Upper lobe of right lung (tissue), 1 donor: ENCODE data around the gene MOB3A. TPM values are rescaled to one million over a fixed set of nuclear protein-coding genes. Genes with fewer than 3 reads are reported as not detected.
"Not testable (repeated sequence)": the region's sequence is repeated elsewhere in the genome, so short reads cannot be mapped to it uniquely, and the experiment has no call there.

ENCODE experiments used
- ATAC-seq: fragments of 200-7000 bp; cut with Tn5 transposase; one replicate; pipeline ENCODE4 v1.9.1; 2020; ENCODE audit warnings: mild to moderate bottlenecking, moderate library complexity
- DNase-seq: peaks from one replicate; pipeline ENCODE4 v3.0.0-alpha.2; 2020
- H3K27ac ChIP-seq: fragments of 200-600 bp; one replicate; pipeline ENCODE4 v1.8.0; 2022
- H3K27me3 ChIP-seq: fragments of 200-600 bp; one replicate; pipeline ENCODE4 v1.8.0; 2022; ENCODE audit warnings: mild to moderate bottlenecking
- H3K36me3 ChIP-seq: fragments of 200-600 bp; one replicate; pipeline ENCODE4 v1.8.0; 2022
- H3K4me1 ChIP-seq: fragments of 200-600 bp; one replicate; pipeline ENCODE4 v1.8.0; 2022
- H3K4me3 ChIP-seq: fragments of 200-600 bp; one replicate; pipeline ENCODE4 v1.8.0; 2022; ENCODE audit warnings: mild to moderate bottlenecking
- H3K9me3 ChIP-seq: fragments of 200-600 bp; one replicate; pipeline ENCODE4 v1.8.0; 2022
- CTCF ChIP-seq: fragments of 200-600 bp; IDR thresholded peaks from one replicate; pipeline ENCODE4 v1.8.0; 2022; ENCODE audit warnings: antibody characterized with exemption
- intact Hi-C: fragments of 100-400 bp; cut with DNase I; formaldehyde crosslinking; loops from one replicate; pipeline ENCODE4 v1.11.0; 2022
- total RNA-seq: library from RNA; stranded (reverse); fragmentation: NEBNext Ultra II Directional; extraction: Animal tissue kit (Norgen Biotek cat#: 25700); gene quantifications from one replicate; pipeline ENCODE4 v1.2.1, GENCODE V29; 2021
- donor health status: DM: no; HTN: yes; CAD: no; lungs with severe emphysema.

MOB3A gene
- total RNA-seq, 1 donor from 2014 or later = 58.8 TPM

GRCh38 chr19:2034729-2035589 lies 61.2 kb downstream of the MOB3A start:
- H3K36me3 ChIP-seq = peaks cover 18% of the 10 kb centered on the region
- no peak overlapping the region for H3K4me3 ChIP-seq
- H3K27me3 ChIP-seq = no peaks in the 10 kb centered on the region
- intact Hi-C loops = no loop called here
- ATAC-seq = peak; percentile 62
- TF ChIP-seq CTCF = no peak
- H3K27ac ChIP-seq = no peak overlapping the region
- peak; percentile 89 for DNase-seq
- peaks cover 30% of the 10 kb centered on the region for H3K4me1 ChIP-seq
- H3K9me3 ChIP-seq = peaks cover 4% of the 10 kb centered on the region

GRCh38 chr19:2034253-2034652 lies 61.9 kb downstream of the MOB3A start:
- H3K27me3 ChIP-seq, H3K27ac ChIP-seq, intact Hi-C loops, H3K9me3 ChIP-seq, H3K4me3 ChIP-seq, DNase-seq, ATAC-seq: not testable (repeated sequence)
- Histone ChIP-seq H3K4me1 (peaks cover 36% of the 10 kb centered on the region), H3K36me3 (peaks cover 11% of the 10 kb centered on the region)

- Histone ChIP-seq H3K27me3 (no peaks in the 10 kb centered on the region), H3K27ac (peak overlapping the region; percentile 89), H3K36me3 (peaks cover 6% of the 10 kb centered on the region), H3K4me3 (no peak overlapping the region), H3K4me1 (peaks cover 40% of the 10 kb centered on the region), H3K9me3 (peaks cover 4% of the 10 kb centered on the region)
- DNase-seq = peak; percentile 63
- ATAC-seq = no peak
- TF ChIP-seq CTCF = no peak
- intact Hi-C loops = no loop called here
Measured at GRCh38 chr19:2033825-2034159, 62.3 kb downstream of the MOB3A start.

- Histone ChIP-seq H3K4me3 (no peak overlapping the region), H3K9me3 (peaks cover 4% of the 10 kb centered on the region), H3K27me3 (no peaks in the 10 kb centered on the region), H3K4me1 (peaks cover 45% of the 10 kb centered on the region), H3K27ac (peak overlapping the region; percentile 89), H3K36me3 (peaks cover under 1% of the 10 kb centered on the region)
- no peak for TF ChIP-seq CTCF
- ATAC-seq = no peak
- DNase-seq = no peak
- intact Hi-C loops = no loop called here
Measured at GRCh38 chr19:2033115-2033824, 62.9 kb downstream of the MOB3A start.

GRCh38 chr19:2032296-2032941 lies 63.7 kb downstream of the MOB3A start:
- Histone ChIP-seq H3K4me1 (peaks cover 54% of the 10 kb centered on the region), H3K27me3 (no peaks in the 10 kb centered on the region), H3K4me3 (peak overlapping the region; percentile 11)

More at GRCh38 chr19:2032296-2032941, 63.7 kb downstream of the MOB3A start:
- no peaks in the 10 kb centered on the region for H3K36me3 ChIP-seq
- no peak for TF ChIP-seq CTCF
- peak overlapping the region; percentile 89 for H3K27ac ChIP-seq
- ATAC-seq (peak; percentile 95), DNase-seq (peak; percentile 99)
- intact Hi-C loops = no loop called here
- peaks cover 4% of the 10 kb centered on the region for H3K9me3 ChIP-seq
